ENCODE results near the gene FAAH2. TPM values are rescaled to one million over a fixed set of nuclear protein-coding genes. Genes with fewer than 3 reads are reported as not detected.

Gene FAAH2
- polyA plus RNA-seq, 1 of the 3 experiments (the other 2 are of a cell fraction), result 0.05 TPM

DNA sequence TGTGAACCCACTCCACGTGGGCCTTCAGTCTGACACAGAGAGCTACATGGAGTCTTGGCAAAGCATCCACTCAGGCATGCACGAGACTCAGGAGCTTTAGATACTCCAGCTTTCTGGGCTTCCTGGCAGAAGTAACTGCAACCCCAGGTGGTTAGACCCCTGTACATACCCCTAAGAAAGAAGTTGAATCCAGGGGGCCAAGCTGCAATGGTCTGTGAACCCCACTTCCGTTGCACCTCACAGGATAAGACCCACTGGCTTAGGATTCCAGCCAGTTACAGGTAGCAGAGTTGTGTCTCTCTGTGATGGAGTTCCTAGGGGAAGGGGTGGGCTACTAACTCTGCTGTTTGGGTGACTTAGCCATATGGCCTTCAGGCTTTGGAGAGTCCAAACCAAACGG, 21.4 kb upstream of the FAAH2 start:
- 0% methylated on average over 1 of the region's 4 CpGs for WGBS (ENCODE audit: low lambda C conversion rate)
- CTCF ChIA-PET, result no interaction called here

More for the DNA sequence above, 21.4 kb upstream of the FAAH2 start:
- H3K36me3 ChIP-seq (replicated peaks in 1 of 2; ENCODE audit: control insufficient read depth in 1 of 2, insufficient read depth in 2 of 2, low read length in 1 of 2), result no peaks in the 10 kb centered on the region
- no peak for DNase-seq
- no peaks in the 10 kb centered on the region for H3K27me3 ChIP-seq (ENCODE audit: insufficient read depth)
- no peak overlapping the region for H3K4me2 ChIP-seq
- H3F3A ChIP-seq (replicated peaks; ENCODE audit: insufficient read depth), result no peaks in the 10 kb centered on the region
- no peak overlapping the region for H3K4me3 ChIP-seq (ENCODE audit: low read depth in 2 of 2, low read length in 1 of 2)
- TF ChIP-seq EP300 (IDR thresholded peaks at IDR 0.05; ENCODE audit: borderline replicate concordance in 1 of 2, low read depth in 1 of 2, low read length in 1 of 2) (no peak), CHD2 (IDR thresholded peaks at IDR 0.05; ENCODE audit: low read length, partially characterized antibody) (no peak), MEF2A (IDR thresholded peaks at IDR 0.05; ENCODE audit: borderline replicate concordance, low read depth) (no peak), FOXM1 (IDR thresholded peaks at IDR 0.05; ENCODE audit: low read depth) (no peak), ELF1 (IDR thresholded peaks at IDR 0.05) (no peak), EZH2phosphoT487 (IDR thresholded peaks at IDR 0.05; ENCODE audit: borderline replicate concordance, low read depth) (no peak), NFIC (IDR thresholded peaks at IDR 0.05; ENCODE audit: borderline replicate concordance) (no peak), TAF1 (IDR thresholded peaks at IDR 0.05; ENCODE audit: borderline replicate concordance, low read depth, low read length) (no peak), POLR2AphosphoS5 (IDR thresholded peaks at IDR 0.05; ENCODE audit: low read depth, low read length) (no peak)
- TF ChIP-seq, protein P1, sequence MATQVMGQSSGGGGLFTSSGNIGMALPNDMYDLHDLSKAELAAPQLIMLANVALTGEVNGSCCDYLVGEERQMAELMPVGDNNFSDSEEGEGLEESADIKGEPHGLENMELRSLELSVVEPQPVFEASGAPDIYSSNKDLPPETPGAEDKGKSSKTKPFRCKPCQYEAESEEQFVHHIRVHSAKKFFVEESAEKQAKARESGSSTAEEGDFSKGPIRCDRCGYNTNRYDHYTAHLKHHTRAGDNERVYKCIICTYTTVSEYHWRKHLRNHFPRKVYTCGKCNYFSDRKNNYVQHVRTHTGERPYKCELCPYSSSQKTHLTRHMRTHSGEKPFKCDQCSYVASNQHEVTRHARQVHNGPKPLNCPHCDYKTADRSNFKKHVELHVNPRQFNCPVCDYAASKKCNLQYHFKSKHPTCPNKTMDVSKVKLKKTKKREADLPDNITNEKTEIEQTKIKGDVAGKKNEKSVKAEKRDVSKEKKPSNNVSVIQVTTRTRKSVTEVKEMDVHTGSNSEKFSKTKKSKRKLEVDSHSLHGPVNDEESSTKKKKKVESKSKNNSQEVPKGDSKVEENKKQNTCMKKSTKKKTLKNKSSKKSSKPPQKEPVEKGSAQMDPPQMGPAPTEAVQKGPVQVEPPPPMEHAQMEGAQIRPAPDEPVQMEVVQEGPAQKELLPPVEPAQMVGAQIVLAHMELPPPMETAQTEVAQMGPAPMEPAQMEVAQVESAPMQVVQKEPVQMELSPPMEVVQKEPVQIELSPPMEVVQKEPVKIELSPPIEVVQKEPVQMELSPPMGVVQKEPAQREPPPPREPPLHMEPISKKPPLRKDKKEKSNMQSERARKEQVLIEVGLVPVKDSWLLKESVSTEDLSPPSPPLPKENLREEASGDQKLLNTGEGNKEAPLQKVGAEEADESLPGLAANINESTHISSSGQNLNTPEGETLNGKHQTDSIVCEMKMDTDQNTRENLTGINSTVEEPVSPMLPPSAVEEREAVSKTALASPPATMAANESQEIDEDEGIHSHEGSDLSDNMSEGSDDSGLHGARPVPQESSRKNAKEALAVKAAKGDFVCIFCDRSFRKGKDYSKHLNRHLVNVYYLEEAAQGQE (IDR thresholded peaks at IDR 0.05; ENCODE audit: low read depth, low read length), result no peak
- TF ChIP-seq, protein P2, sequence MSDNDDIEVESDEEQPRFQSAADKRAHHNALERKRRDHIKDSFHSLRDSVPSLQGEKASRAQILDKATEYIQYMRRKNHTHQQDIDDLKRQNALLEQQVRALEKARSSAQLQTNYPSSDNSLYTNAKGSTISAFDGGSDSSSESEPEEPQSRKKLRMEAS (IDR thresholded peaks at IDR 0.05; ENCODE audit: low read depth), result no peak
- TF ChIP-seq, protein P3, sequence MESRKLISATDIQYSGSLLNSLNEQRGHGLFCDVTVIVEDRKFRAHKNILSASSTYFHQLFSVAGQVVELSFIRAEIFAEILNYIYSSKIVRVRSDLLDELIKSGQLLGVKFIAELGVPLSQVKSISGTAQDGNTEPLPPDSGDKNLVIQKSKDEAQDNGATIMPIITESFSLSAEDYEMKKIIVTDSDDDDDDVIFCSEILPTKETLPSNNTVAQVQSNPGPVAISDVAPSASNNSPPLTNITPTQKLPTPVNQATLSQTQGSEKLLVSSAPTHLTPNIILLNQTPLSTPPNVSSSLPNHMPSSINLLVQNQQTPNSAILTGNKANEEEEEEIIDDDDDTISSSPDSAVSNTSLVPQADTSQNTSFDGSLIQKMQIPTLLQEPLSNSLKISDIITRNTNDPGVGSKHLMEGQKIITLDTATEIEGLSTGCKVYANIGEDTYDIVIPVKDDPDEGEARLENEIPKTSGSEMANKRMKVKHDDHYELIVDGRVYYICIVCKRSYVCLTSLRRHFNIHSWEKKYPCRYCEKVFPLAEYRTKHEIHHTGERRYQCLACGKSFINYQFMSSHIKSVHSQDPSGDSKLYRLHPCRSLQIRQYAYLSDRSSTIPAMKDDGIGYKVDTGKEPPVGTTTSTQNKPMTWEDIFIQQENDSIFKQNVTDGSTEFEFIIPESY (IDR thresholded peaks at IDR 0.05; ENCODE audit: borderline replicate concordance, low read depth), result no peak
- TF ChIP-seq, protein P4, sequence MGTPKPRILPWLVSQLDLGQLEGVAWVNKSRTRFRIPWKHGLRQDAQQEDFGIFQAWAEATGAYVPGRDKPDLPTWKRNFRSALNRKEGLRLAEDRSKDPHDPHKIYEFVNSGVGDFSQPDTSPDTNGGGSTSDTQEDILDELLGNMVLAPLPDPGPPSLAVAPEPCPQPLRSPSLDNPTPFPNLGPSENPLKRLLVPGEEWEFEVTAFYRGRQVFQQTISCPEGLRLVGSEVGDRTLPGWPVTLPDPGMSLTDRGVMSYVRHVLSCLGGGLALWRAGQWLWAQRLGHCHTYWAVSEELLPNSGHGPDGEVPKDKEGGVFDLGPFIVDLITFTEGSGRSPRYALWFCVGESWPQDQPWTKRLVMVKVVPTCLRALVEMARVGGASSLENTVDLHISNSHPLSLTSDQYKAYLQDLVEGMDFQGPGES (IDR thresholded peaks at IDR 0.05; ENCODE audit: low read depth, low read length), result no peak
- TF ChIP-seq, protein P5, sequence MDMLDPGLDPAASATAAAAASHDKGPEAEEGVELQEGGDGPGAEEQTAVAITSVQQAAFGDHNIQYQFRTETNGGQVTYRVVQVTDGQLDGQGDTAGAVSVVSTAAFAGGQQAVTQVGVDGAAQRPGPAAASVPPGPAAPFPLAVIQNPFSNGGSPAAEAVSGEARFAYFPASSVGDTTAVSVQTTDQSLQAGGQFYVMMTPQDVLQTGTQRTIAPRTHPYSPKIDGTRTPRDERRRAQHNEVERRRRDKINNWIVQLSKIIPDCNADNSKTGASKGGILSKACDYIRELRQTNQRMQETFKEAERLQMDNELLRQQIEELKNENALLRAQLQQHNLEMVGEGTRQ (IDR thresholded peaks at IDR 0.05; ENCODE audit: borderline replicate concordance, low read depth, low read length), result no peak
- no peaks in the 10 kb centered on the region for H3K9me2 ChIP-seq
- H3K79me2 ChIP-seq (ENCODE audit: insufficient read depth), result no peaks in the 10 kb centered on the region
- POLR2A ChIA-PET, result no interaction called here
- H2AFZ ChIP-seq (ENCODE audit: low read depth), result no peak overlapping the region
- H3K27ac ChIP-seq (ENCODE audit: low read depth in 2 of 2, low read length in 1 of 2), result no peak overlapping the region
- H3K4me1 ChIP-seq (ENCODE audit: control insufficient read depth in 1 of 2, insufficient read depth in 2 of 2, low read depth in 1 of 2, low read length in 1 of 2), result no peaks in the 10 kb centered on the region
- no peaks in the 10 kb centered on the region for H4K20me1 ChIP-seq (ENCODE audit: insufficient read depth)
- H3K9me3 ChIP-seq, result no peaks in the 10 kb centered on the region
- no peak overlapping the region for H3K9ac ChIP-seq
